H1 (cell line): ENCODE data around the gene GRIK2.

ENCODE experiments used
- CEBPB ChIP-seq: IDR thresholded peaks from 2 replicates; pipeline ENCODE4 v1.6.1; 2012; ENCODE audit warnings: low read depth, low read length
- CREB1 ChIP-seq: IDR thresholded peaks from 2 replicates; pipeline ENCODE4 v1.6.1; 2012; ENCODE audit warnings: inconsistent platforms
- MAX ChIP-seq: IDR thresholded peaks from 2 replicates; pipeline ENCODE4 v1.6.1; 2012; ENCODE audit warnings: inconsistent platforms
- NRF1 ChIP-seq: IDR thresholded peaks from 2 replicates; pipeline ENCODE4 v1.6.1; 2011; ENCODE audit warnings: mild to moderate bottlenecking, low read depth, low read length, improper control_type of control experiment
- POLR2A ChIP-seq, 2 experiments: IDR thresholded peaks; 1 replicate in 1 of 2; 2 replicates in 1 of 2; pipeline ENCODE4 v1.6.1; 2011; ENCODE audit warnings: low read depth in 2 of 2, low read length in 2 of 2, mild to moderate bottlenecking in 2 of 2; ENCODE audit errors: control extremely low read depth in 1 of 2
- POLR2AphosphoS5 ChIP-seq: IDR thresholded peaks from 2 replicates; pipeline ENCODE4 v1.6.1; 2011; ENCODE audit warnings: low read depth, low read length
- SIN3A ChIP-seq, 2 experiments: IDR thresholded peaks in 1 of 2; conservative IDR thresholded peaks in 1 of 2; 2 replicates each; pipeline ENCODE4 v1.6.1; 2011 to 2012; ENCODE audit warnings: low read length in 2 of 2, improper control_type of control experiment in 1 of 2, low read depth in 1 of 2, mild to moderate bottlenecking in 1 of 2
- TAF1 ChIP-seq: IDR thresholded peaks from 2 replicates; pipeline ENCODE4 v1.6.1; 2011; ENCODE audit warnings: mild to moderate bottlenecking, low read depth, low read length
- TBP ChIP-seq: IDR thresholded peaks from 2 replicates; pipeline ENCODE4 v1.6.1; 2011; ENCODE audit warnings: low read depth, low read length, improper control_type of control experiment
- YY1 ChIP-seq: IDR thresholded peaks from 2 replicates; pipeline ENCODE4 v1.6.1; 2011; ENCODE audit warnings: low read depth, mild to moderate bottlenecking, low read length
- ZNF274 ChIP-seq: IDR thresholded peaks from 2 replicates; pipeline ENCODE4 v1.7.0; 2012; ENCODE audit warnings: low read length, borderline replicate concordance; ENCODE audit errors: extremely low read depth
- TF ChIP-seq, protein P1 (sequence below), 3 experiments: IDR thresholded peaks; 1 replicate in 2 of 3; 2 replicates in 1 of 3; pipeline versions ENCODE4 v1.5.1 to v1.6.1; 2011; ENCODE audit warnings: low read length in 3 of 3, mild to moderate bottlenecking in 3 of 3, inconsistent platforms in 2 of 3, low read depth in 1 of 3, moderate library complexity in 1 of 3; ENCODE audit not compliant: insufficient read depth in 1 of 3; ENCODE audit errors: control extremely low read depth in 1 of 3

GRCh38 chr6:101435038-101435437 lies 41.5 kb downstream of the GRIK2 start:
- TF ChIP-seq CEBPB (no peak), YY1 (no peak), SIN3A (conservative IDR thresholded peaks at IDR 0.05 in 1 of 2, IDR thresholded peaks at IDR 0.05 in 1 of 2; ENCODE audit: low read depth in 1 of 2, low read length in 2 of 2) (no peak), CREB1 (no peak), TBP (no peak), POLR2A (IDR thresholded peaks at IDR 0.05; ENCODE audit: control extremely low read depth in 1 of 2, low read depth in 2 of 2, low read length in 2 of 2) (no peak), POLR2AphosphoS5 (no peak), TAF1 (no peak), NRF1 (no peak), ZNF274 (no peak), MAX (no peak)
- TF ChIP-seq, protein P1, sequence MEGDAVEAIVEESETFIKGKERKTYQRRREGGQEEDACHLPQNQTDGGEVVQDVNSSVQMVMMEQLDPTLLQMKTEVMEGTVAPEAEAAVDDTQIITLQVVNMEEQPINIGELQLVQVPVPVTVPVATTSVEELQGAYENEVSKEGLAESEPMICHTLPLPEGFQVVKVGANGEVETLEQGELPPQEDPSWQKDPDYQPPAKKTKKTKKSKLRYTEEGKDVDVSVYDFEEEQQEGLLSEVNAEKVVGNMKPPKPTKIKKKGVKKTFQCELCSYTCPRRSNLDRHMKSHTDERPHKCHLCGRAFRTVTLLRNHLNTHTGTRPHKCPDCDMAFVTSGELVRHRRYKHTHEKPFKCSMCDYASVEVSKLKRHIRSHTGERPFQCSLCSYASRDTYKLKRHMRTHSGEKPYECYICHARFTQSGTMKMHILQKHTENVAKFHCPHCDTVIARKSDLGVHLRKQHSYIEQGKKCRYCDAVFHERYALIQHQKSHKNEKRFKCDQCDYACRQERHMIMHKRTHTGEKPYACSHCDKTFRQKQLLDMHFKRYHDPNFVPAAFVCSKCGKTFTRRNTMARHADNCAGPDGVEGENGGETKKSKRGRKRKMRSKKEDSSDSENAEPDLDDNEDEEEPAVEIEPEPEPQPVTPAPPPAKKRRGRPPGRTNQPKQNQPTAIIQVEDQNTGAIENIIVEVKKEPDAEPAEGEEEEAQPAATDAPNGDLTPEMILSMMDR (IDR thresholded peaks at IDR 0.05; ENCODE audit: control extremely low read depth in 1 of 3, insufficient read depth in 1 of 3, low read depth in 1 of 3, low read length in 3 of 3) = no peak
